ENCODE results near the gene KCNG2. TPM values are rescaled to one million over a fixed set of nuclear protein-coding genes. Genes with fewer than 3 reads are reported as not detected.

KCNG2 gene
- total and polyA plus RNA-seq, 2 of the 13 experiments (the other 11 are each of a cell fraction or from before 2014, with no cell fraction given), result not detected

DNA sequence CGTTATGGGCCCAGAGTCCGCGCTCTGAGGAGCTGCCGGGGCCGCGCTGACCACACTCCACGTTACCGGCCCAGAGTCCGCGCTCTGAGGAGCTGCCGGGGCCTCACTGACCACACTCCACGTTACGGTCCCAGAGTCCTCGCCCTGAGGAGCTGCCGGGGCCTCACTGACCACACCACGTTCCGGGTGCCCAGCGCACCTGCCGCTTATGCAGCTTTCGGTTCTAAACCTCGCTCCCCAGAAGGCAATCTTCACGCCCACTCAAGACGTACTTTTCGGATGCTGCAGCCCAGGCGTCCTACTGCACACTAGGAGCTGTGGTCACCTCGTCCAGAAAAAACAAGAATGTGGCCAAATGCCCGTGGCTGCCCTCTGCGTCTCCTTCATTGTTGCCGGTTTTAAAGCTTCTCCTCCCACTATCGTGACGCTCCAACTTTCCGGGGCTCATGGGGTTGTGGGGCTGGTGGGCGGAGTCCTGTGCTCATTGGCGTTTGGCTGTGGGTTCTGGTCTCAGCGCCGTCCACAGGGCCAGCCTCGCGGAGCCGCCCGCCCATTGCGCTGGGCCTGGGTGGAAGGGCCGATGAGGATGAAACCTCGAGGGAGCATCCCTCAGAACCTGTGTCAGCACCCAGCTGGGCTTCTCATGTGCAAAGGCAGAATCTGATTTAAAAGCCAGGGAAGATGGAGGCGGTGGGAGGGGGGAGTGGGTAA is 11.9 kb downstream of the KCNG2 start (continued):
- TF ChIP-seq, protein P1, sequence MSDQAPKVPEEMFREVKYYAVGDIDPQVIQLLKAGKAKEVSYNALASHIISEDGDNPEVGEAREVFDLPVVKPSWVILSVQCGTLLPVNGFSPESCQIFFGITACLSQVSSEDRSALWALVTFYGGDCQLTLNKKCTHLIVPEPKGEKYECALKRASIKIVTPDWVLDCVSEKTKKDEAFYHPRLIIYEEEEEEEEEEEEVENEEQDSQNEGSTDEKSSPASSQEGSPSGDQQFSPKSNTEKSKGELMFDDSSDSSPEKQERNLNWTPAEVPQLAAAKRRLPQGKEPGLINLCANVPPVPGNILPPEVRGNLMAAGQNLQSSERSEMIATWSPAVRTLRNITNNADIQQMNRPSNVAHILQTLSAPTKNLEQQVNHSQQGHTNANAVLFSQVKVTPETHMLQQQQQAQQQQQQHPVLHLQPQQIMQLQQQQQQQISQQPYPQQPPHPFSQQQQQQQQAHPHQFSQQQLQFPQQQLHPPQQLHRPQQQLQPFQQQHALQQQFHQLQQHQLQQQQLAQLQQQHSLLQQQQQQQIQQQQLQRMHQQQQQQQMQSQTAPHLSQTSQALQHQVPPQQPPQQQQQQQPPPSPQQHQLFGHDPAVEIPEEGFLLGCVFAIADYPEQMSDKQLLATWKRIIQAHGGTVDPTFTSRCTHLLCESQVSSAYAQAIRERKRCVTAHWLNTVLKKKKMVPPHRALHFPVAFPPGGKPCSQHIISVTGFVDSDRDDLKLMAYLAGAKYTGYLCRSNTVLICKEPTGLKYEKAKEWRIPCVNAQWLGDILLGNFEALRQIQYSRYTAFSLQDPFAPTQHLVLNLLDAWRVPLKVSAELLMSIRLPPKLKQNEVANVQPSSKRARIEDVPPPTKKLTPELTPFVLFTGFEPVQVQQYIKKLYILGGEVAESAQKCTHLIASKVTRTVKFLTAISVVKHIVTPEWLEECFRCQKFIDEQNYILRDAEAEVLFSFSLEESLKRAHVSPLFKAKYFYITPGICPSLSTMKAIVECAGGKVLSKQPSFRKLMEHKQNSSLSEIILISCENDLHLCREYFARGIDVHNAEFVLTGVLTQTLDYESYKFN (CRISPR knock-in tag; conservative IDR thresholded peaks at IDR 0.05), result no peak

DNA sequence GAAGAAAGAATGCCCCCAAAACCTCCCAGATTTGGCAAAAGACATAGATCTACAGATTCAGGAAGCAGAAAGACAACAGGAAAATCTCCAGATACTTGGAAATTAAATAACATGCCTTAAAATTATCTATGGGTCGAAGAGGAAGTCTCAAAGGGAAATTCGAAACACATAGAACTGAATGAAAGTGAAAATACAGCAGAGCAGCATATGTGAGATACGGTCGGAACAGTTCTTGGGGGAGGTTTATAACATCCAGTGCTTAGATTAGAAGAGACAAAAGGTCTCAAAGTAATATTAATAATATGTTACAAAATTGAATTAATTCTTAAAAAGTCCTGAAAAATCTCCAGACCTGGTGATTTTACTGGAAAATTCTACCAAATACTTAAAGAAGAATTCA is 14.3 kb downstream of the KCNG2 start:
- FAIRE-seq, result no peak

More for the DNA sequence above, 14.3 kb downstream of the KCNG2 start:
- Histone ChIP-seq H2AFZ (ENCODE audit: low read length) (no peak overlapping the region), H3K4me2 (ENCODE audit: low read depth, low read length) (no peak overlapping the region), H3K4me3 (replicated peaks in 1 of 3; ENCODE audit: insufficient read depth in 1 of 3, low read depth in 2 of 3, low read length in 3 of 3) (no peak overlapping the region), H3K36me3 (replicated peaks in 1 of 2; ENCODE audit: control insufficient read depth in 1 of 2, insufficient read depth in 2 of 2, low read length in 2 of 2) (no peaks in the 10 kb centered on the region), H3K27me3 (ENCODE audit: control insufficient read depth in 1 of 2, insufficient read depth in 2 of 2, low read length in 2 of 2) (peaks cover 1 to 25% of the 10 kb centered on the region in 2 experiments; a peak in 2 of 5 replicates), H3K79me2 (ENCODE audit: insufficient read depth, low read length) (no peaks in the 10 kb centered on the region), H4K20me1 (ENCODE audit: insufficient read depth, low read length) (no peaks in the 10 kb centered on the region), H3K4me1 (ENCODE audit: insufficient read depth, low read length) (no peaks in the 10 kb centered on the region), H3K9ac (ENCODE audit: insufficient read depth, low read depth, low read length) (no peak overlapping the region), H3K9me3 (ENCODE audit: low read length) (no peaks in the 10 kb centered on the region), H3K27ac (ENCODE audit: extremely low read length, insufficient read depth, low read length) (no peak overlapping the region)
- BruUV-seq (replicated peaks), result no TSS peak
- 29% methylated on average over 4 of the region's 4 CpGs for WGBS (ENCODE audit: low lambda C conversion rate)
- no peak for TF ChIP-seq FOXA1 (IDR thresholded peaks at IDR 0.05)
- no peak for TF ChIP-seq FOXA1 (CRISPR knock-in tag; IDR thresholded peaks at IDR 0.05)
- TF ChIP-seq BORCS8-MEF2B (CRISPR knock-in tag; IDR thresholded peaks at IDR 0.05), result no peak
- TF ChIP-seq ZNF138 (CRISPR knock-in tag; IDR thresholded peaks at IDR 0.05; ENCODE audit: low read depth), result no peak
- TF ChIP-seq HIVEP1 (CRISPR knock-in tag; IDR thresholded peaks at IDR 0.05), result no peak
- TF ChIP-seq, protein P2, sequence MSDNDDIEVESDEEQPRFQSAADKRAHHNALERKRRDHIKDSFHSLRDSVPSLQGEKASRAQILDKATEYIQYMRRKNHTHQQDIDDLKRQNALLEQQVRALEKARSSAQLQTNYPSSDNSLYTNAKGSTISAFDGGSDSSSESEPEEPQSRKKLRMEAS (IDR thresholded peaks at IDR 0.05), result no peak
- no peak for TF ChIP-seq FOXO4 (CRISPR knock-in tag; conservative IDR thresholded peaks at IDR 0.05)
- no peak for TF ChIP-seq KDM6A (CRISPR knock-in tag; IDR thresholded peaks at IDR 0.05; ENCODE audit: low read depth)
- TF ChIP-seq SPEN (CRISPR knock-in tag; IDR thresholded peaks at IDR 0.05; ENCODE audit: low read depth), result no peak
- no peak for TF ChIP-seq STAT6 (CRISPR knock-in tag; IDR thresholded peaks at IDR 0.05; ENCODE audit: borderline replicate concordance)
- no peak for TF ChIP-seq GABPA (IDR thresholded peaks at IDR 0.05; ENCODE audit: low read depth, low read length)
- no peak for TF ChIP-seq GABPA (CRISPR knock-in tag; IDR thresholded peaks at IDR 0.05; ENCODE audit: low read depth)
- no peak for TF ChIP-seq NFKB2 (CRISPR knock-in tag; IDR thresholded peaks at IDR 0.05; ENCODE audit: borderline replicate concordance)
- ChIA-PET POLR2A (no interaction called here), CTCF (ENCODE audit: low intra/inter-chr PET ratio, low total read pairs) (no interaction called here)
- intact Hi-C loops (cut with micrococcal nuclease; ENCODE audit: unreplicated experiment) (no loop called here), in situ Hi-C loops (cut with HindIII; ENCODE audit: extremely low pct_ligation_motif_present, low pct_unique_long_range_greater_than_20kb) (no loop called here)
- no peak for ATAC-seq
- DNase-seq (ENCODE audit: low spot score), result no peak

Measured in HepG2 (cell line).